HG03039 (cell line): ENCODE data around the gene DRAP1.

Experiments used
- ATAC-seq: cut with Tn5 transposase; IDR thresholded peaks from one replicate; pipeline ENCODE4 v1.9.1; 2021; ENCODE audit warnings: mild to moderate bottlenecking, moderate library complexity; ENCODE audit not compliant: unreplicated experiment

DRAP1 gene

DNA sequence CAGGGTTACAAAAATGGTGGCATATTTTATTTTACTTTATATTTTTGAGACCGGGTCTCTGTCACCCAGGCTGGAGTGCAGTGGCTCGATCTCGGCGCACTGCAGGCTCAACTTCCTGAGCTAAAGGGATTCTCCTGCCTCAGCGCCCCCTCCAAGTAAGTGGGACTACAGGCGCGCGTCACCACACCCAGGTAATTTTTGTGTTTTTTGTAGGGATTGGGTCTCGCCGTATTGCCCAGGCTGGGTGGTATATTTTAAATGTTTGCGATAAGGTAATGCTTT, 18.4 kb upstream of the DRAP1 start:
- ATAC-seq: no peak

DNA sequence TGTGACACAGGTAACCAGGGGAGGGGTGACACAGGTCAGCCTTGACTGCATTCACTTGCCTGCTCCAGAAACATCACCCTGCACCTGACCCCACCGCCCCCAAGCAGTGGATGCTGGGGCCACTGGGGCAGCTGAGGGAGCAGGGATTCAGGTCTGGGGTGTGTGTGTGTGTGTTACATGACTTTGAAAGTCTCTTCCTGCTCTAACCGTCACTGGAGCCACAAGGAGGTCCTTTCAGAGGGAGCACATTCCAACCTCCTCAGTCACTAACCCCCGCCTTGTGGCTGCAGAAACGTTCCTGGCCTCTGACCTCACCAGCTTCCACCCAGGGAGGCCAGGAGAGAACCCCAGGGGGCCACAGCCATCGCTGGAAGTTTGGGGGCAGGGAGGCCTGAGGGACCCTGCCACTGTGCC, 16.2 kb upstream of the DRAP1 start:
- ATAC-seq: no peak

DNA sequence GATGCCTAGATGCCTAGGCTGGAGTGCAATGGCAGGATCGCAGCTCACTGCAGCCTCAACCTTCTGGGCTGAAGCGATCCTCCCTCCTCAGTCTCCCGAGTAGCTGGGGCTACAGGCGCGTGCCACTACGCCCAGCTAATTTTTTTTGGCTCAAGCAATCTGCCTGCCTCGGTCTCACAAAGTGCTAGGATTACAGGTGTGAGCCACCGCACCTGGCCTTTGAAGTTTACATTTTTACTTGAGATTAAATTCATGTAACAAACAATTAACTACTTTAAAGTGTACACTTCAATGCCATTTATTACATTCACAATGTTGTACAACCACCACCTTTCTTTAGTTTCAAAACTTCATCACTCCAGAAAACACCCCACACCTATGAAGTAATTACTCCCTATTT, 15.5 kb upstream of the DRAP1 start:
- ATAC-seq: no peak

DNA sequence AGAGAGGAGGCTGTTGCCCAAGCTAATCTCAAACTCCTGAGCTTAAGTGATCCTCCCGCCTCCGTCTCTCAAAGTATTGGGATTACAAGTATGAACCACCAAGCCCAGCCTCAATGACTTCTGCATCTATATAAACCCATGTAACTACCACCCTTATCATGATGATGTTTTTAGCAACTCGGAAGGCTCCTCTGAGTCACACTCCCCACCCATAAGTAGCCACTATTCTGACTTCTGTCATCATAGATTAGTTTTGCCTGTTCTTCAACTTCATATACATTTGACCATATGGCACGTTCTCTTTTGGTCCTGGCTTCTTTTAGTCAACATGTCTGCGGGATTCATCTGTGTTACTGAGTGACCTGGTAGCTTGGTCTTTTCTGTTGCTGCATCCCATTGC, 12.6 kb upstream of the DRAP1 start:
- no peak for ATAC-seq

- no peak for ATAC-seq
Observed at GRCh38 chr11:65907878-65908277, 11.3 kb upstream of the DRAP1 start.

DNA sequence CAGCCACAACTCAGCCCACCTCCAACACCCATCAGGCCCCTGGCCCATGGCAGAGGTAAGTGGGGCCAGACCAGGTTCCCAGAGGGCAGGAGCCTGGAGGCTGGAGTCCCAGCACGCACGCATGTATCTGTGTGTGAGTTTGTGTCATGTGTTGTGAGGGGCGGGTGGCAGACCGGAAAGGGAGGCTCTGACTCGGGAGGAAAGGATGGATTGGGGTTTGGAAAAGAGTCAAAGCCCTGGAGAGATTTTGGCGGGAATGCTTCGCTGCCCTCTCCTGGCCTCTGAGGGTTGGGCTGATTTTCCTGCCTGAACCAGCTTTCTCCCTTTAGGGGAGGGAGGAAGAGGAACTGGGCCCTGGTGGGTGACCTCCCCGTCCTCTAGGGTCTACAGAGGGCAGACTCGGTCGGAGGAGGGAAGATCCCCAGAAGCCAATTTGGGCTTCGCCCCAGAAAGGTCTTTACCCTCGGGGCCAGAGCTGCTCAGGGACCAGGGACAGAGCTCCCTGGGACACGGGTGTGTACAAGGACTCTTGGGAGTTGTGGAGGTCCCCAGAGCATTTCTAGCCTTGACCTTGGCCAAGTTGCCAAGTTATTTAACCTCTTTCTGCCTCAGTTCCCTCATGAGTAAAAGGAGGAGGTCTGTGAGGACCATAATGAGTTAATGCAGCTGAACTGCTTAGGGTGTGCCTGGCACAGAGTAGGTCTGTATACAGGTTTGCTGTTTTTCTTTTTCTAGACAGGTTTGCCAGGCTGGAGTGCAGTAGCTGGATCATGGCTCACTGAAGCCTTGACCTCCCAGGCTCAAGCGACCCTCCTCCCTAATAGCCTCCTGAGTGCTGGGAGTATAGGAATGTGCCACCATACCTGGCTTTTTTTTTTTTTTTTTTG, 7.3 kb upstream of the DRAP1 start:
- ATAC-seq: no peak

- no peak for ATAC-seq
Observed at GRCh38 chr11:65912845-65913244, 6.4 kb upstream of the DRAP1 start.

DNA sequence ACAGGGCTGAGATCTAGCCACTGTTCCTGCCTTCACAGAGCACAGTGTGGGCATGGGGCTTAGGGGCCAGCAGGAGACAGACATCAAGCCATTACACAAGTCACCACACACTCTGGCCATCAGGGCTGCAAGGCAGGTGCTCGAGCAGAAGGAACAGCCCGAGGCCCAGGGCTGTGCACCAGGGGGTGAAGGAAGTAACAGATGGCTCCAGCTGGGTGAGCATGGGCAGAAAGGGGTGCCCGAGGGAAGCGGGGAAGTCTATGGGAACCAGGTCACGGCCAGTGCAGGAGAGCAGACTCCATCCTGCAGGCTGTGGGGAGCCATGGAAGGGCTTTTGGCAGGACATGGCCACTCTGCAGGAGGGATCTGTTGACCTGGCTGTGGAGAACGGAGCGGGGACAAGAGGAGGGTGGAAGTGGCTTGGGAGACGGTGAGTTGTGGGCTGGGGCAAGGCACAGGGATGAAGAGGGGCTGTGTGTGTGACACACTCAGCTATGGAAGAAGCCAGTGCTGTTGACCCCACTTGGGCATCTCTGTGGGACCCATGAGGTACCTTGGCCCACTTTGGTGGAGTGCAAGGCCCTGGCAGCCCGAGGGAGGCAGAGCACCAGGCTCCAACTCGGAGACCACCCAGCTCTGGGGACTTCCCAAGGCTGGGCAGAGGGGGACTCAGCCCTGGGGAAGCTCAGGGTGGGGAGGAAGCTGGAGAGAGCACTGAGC, 4.0 kb upstream of the DRAP1 start:
- no peak for ATAC-seq

GRCh38 chr11:65915821-65916251, 3.4 kb upstream of the DRAP1 start:
- ATAC-seq: no peak

DNA sequence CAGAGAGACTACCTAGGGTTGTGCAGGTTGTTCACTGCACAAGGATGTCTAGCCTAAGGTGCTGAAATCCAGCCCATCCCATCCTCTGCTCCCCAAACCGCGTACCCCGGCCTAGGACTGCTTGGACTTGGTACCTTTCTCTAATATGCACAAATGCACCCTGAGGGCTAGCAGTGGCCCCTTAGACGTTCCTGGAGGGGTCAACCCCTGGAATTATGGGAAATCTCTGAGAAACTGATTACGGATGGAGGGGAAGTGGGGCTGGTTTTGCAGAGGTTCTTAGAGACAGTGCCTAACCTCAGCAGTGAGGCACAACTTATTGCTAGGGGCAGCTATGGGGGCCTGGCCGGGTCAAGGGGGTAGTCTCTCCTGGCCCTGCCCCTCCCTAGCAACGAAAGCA, 2.8 kb upstream of the DRAP1 start:
- ATAC-seq: no peak

DNA sequence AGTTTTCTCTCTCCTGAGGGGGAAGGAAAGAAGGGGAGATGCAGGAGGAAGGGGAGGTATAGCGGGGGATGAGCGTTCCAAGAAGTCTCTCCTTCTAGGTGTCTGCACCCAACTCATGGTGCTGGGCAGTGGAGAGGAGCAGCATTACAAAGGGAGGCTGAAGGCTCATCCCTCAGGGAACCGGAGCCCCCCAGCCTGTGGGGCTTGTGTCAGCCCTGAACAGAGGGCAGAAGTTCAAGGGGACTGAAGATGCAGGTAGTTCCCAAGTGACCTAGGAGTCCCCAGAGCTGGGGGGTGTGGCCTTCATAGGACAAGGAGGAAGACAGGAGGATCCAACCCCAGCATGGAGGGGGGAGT, 2.2 kb upstream of the DRAP1 start:
- no peak for ATAC-seq

DNA sequence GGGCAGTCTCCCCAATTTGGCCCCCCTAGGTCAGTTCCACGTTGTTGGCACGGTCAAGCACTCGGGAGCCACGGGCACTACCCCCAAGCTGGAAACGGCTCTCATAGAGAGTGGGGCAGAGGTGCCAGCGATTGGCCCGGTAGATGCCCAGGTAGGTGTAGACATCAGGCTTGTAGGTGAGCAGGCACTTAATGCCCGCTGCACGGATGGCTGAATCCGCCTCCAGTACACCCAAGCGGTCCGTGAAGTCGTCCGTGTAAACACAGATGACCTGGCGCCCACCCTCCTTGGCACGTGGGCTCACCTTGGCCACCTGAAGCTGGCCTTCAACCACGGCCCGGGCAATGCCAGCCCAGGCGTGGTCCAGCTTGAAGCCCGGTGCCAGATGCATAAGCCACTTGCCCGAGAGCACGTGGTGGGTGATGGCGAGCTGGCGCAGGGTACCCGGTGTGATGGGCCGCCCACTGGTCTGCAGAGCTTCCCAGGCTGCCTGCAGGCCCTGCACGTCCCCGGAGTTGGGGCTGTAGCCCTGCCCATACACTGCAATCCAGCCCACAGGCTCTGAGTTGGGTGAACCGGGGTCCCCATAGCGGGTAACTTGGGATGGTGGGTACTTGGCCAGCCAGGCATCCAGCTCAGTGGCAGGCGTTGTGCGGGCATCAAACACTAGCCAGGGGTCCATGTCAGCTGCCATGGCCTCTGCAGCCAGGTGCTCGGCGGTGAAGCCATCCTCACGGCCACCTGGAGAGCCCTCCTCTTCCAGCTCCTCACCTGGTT, 1.6 kb upstream of the DRAP1 start:
- ATAC-seq: no peak

GRCh38 chr11:65918211-65919140, 750 bp upstream of the DRAP1 start, which contains the start of gene C11orf68:
C11orf68 (minus strand) TSS chr11:65919062; CDS start chr11:65919031, 31 bp downstream.
- ATAC-seq: peak; percentile 48

- ATAC-seq: peak; percentile 29
Observed at GRCh38 chr11:65919573-65920371, 546 bp downstream of the DRAP1 start.

DNA sequence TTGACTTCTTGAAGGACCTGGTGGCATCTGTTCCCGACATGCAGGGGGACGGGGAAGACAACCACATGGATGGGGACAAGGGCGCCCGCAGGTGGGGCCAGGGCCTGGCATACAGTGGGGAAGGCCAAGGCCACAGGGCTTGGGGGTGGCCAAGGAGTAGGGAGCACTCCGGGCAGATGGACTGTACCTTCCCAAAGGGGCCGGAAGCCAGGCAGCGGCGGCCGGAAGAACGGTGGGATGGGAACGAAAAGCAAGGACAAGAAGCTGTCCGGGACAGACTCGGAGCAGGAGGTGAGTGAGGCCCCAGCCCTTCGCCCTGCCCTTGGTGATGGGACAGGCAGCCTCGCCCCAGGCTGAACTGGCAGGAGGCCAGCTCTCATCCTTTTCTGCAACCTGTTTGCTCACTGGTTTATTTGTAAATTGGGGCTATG, 1.2 kb downstream of the DRAP1 start:
- ATAC-seq: no peak

- ATAC-seq: no peak
Observed at GRCh38 chr11:65921033-65921555, 1.9 kb downstream of the DRAP1 start.

DNA sequence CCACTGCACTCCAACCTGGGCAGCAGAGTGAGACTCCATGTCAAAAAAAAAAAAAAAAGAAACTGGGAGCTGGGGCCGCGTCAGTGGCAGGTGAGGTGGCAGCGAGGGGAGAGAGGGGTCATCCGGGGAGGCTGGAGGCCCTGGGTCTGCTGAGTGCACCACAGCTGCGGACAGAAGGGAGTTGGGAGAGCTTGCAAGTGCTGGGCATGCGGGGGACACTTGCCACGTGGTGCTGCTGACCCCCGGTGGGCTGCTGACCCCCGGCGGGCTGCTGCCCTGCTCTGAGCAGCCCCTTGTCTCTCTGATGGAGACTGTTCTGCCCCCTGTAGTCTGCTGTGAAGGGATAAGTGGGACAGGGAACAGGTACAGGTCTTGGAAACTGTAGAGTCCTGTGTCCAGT, 2.6 kb downstream of the DRAP1 start:
- ATAC-seq: no peak

- ATAC-seq: no peak
Observed at GRCh38 chr11:65922565-65922964, 3.3 kb downstream of the DRAP1 start.

DNA sequence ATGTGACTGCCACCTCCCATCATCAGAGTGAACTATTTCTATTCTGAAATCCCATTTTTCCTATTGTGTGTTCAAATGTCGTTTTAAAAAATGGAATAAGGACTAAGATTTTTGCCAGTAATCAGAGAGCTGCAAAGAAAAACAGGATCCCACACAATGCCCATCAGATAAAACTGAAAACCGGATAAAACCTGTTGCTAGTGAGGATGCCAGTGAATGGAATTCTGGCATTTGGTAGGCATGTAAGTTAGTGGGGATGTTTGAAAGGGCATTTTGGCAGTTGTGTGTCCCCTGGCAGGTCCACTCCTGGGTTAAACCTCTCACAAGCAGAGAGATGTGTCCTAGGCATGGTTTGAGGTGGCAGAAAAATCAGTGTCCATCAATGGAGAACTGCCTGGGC, 6.2 kb downstream of the DRAP1 start:
- no peak for ATAC-seq
